Measurements from ENCODE around the gene SPTBN1.

Gene SPTBN1

GRCh38 chr2:54434711-54435110, 21.4 kb upstream of the SPTBN1 start:
- no peak for DNase-seq

- no peak for DNase-seq
Observed at GRCh38 chr2:54435325-54436226, 20.6 kb upstream of the SPTBN1 start.

GRCh38 chr2:54437588-54437987, 18.5 kb upstream of the SPTBN1 start:
- DNase-seq, result no peak

GRCh38 chr2:54438271-54438670, 17.9 kb upstream of the SPTBN1 start:
- no peak for DNase-seq

- no peak for DNase-seq
Observed at GRCh38 chr2:54439582-54439981, 16.5 kb upstream of the SPTBN1 start.

- DNase-seq, result no peak
Observed at GRCh38 chr2:54440050-54440449, 16.1 kb upstream of the SPTBN1 start.

- DNase-seq, result no peak
Observed at GRCh38 chr2:54444503-54444902, 11.6 kb upstream of the SPTBN1 start.

GRCh38 chr2:54446122-54446521, 10.0 kb upstream of the SPTBN1 start:
- DNase-seq, result no peak

GRCh38 chr2:54446625-54447024, 9.5 kb upstream of the SPTBN1 start:
- DNase-seq, result no peak

- no peak for DNase-seq
Observed at GRCh38 chr2:54454548-54455130, 1.5 kb upstream of the SPTBN1 start.

- DNase-seq, result no peak
Observed at GRCh38 chr2:54455131-54455562, 980 bp upstream of the SPTBN1 start.

GRCh38 chr2:54456362-54456611, 160 bp downstream of the SPTBN1 start:
- no peak for DNase-seq

GRCh38 chr2:54456612-54457322, 640 bp downstream of the SPTBN1 start:
- no peak for DNase-seq

- no peak for DNase-seq
Observed at GRCh38 chr2:54457323-54458023, 1.3 kb downstream of the SPTBN1 start.

GRCh38 chr2:54459037-54459441, 2.9 kb downstream of the SPTBN1 start:
- no peak for DNase-seq

GRCh38 chr2:54461261-54461660, 5.1 kb downstream of the SPTBN1 start:
- DNase-seq, result no peak

- DNase-seq, result no peak
Observed at GRCh38 chr2:54464341-54464740, 8.2 kb downstream of the SPTBN1 start.

GRCh38 chr2:54465143-54465542, 9.0 kb downstream of the SPTBN1 start:
- no peak for DNase-seq

- DNase-seq, result no peak
Observed at GRCh38 chr2:54466870-54467269, 10.7 kb downstream of the SPTBN1 start.

- DNase-seq, result no peak
Observed at GRCh38 chr2:54468673-54469072, 12.5 kb downstream of the SPTBN1 start.

GRCh38 chr2:54469484-54470053, 13.4 kb downstream of the SPTBN1 start:
- DNase-seq, result no peak

- no peak for DNase-seq
Observed at GRCh38 chr2:54470266-54470938, 14.3 kb downstream of the SPTBN1 start.
